Peyer's patch (tissue), 4 donors: ENCODE measurements around the gene BCAS3.

Experiments used
- CTCF ChIP-seq, 6 experiments: fragments of 450-650 bp in 4 of 6; fragments of 200-600 bp in 2 of 6; sonication (generic) in 1 of 6; IDR thresholded peaks; one replicate each; pipeline ENCODE4 v1.5.1; 2017 to 2019; ENCODE audit warnings: antibody characterized with exemption in 6 of 6, mild to moderate bottlenecking in 3 of 6, moderate library complexity in 1 of 6
- POLR2A ChIP-seq, 2 donors: fragments of 450-650 bp; IDR thresholded peaks; one replicate each; pipeline ENCODE4 v1.5.1; 2017; ENCODE audit warnings: antibody characterized with exemption in 2 of 2, mild to moderate bottlenecking in 2 of 2, moderate library complexity in 2 of 2

GRCh38 chr17:60959011-60959410 lies 281.4 kb downstream of the BCAS3 start:
- TF ChIP-seq CTCF (IDR thresholded peaks at IDR 0.05) (no peak), POLR2A (IDR thresholded peaks at IDR 0.05) (no peak)
